ENCODE measurements around the gene TSPAN17.

Gene TSPAN17

DNA sequence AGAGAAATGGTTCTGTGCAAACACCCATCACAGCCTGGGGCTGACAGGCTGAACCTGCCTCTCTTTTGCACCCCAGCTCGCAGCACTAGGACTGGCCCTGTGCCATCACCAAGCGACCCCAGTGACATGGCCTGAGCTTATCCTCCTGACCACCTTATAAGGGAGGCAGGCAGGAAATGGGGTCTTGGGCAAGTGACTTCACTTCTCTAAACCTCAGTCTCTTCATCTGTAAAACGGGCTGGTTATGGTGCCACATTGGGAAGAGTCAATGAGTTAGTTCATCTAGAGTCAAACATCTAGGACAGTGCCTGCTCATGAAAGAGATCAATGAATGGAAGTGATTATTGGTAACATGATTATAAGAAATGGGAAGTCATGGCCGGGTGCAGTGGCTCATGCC is 23.1 kb upstream of the TSPAN17 start:
- DNase-seq, result no peak

DNA sequence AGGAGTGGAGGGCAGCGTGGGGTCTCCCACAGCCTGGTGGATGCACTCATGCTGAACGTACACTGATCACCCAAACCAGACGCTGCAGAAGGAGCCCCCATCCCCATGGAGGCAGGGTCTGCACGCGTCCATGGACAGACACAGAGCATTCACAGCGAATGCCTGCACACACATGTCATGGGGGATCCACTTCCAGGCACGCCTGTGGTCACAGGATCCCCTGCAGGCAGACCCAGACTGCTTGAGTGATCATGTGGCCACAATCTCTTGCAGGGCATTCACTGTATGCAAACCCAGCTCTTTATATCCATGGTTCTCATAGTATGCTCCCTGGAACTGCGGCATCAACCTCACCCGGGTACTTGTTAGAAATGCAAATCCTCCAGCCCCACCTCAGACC is 22.3 kb upstream of the TSPAN17 start:
- DNase-seq, result no peak

DNA sequence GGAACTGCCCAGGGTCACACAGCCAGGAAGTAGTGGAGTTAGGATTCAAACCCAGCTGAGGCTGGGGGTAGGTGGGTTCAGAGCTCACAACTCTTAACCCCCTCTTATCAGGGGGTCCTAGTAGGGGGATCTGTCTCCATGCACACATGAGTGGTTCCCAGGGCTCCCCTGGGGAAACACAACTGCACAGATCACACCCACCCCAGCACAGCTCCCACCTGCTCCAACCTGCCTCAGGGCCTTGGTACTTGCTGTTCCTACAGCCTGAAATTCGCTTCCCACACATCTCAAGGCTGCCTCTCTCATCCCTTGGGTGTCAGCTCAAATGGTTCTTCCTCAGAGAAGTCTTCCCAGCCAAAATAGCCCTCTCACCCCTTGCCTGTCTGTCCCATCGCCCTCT is 21.8 kb upstream of the TSPAN17 start:
- DNase-seq, result no peak

DNA sequence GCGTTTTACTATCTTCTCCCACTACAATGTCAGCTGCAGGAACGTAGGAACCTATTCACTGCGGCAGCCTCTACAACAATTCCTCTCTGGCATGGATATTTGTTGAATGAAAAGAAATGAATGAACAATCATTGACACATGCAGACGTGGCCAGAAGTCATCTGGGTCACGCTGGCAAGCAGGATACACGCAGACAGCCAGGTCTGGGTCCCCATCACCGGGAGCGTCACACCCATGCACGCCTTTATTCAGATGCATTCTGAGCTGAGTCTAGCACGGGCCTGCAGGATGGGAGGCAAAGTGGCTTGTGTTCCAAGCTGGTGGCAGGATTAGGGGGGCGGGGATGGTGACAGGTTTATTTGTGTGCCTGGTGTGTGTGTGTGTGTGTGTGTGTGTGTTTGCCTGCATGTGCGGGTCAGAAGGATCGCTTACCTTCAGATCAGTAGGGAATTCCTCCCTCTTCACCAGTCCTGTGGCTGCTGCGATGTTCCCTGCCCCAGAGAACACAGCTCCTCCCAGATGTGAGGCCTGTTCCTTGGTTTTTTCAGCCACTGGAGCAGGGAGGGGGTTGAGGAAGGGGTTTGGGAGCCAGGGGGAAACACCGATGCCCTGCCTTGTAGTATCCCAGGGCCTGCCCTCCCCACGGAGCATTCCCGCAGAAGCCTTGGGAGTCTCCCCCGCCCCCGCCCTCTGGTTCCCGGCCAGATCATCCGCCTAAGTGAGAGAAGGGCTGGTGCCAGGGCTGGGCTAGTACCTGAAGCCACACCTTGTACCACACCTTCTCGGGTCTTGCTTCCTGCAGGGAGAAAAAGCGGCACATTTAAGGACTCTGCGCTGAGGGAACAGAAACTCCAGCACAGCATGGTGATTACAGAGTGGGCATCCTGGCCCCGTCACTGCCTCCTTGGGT is 21.1 kb upstream of the TSPAN17 start:
- DNase-seq, result no peak

DNA sequence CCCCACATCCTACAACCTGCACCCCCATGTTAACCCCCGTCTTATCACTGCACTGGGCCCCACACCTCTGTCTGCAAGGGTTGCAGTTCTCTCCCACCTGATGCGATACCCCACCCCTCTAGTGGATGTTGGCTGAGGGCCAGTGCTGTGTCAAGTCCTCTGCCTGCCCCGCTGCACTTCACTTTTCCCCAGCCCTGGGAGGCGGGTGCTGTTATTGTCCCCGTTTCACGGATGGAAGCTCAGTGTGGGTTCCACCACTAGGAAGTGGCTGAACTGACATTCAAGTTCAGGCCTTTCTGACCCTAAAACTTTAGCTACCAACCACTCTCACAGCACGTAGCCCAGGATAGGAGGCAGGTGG is 20.4 kb upstream of the TSPAN17 start:
- no peak for DNase-seq

DNA sequence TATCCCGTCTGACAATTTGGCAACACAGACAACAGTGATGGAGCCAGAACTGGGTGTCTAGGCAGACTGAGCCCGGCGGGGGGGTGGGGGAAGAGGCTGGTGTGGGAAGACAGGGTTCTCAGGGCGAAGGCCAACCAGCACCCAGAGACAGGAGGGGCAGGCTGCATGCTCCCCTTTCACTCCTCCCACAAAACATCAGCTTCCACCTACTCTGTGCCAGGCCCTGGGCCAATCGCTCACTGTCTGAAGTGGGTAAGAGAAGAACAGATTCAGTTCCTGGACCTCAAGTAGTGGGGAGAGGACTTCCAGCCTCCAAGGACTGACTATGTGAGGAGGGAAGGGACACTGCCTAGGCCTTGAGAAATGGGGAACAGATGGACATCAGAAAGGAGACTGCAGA is 19.7 kb upstream of the TSPAN17 start:
- DNase-seq, result no peak

DNA sequence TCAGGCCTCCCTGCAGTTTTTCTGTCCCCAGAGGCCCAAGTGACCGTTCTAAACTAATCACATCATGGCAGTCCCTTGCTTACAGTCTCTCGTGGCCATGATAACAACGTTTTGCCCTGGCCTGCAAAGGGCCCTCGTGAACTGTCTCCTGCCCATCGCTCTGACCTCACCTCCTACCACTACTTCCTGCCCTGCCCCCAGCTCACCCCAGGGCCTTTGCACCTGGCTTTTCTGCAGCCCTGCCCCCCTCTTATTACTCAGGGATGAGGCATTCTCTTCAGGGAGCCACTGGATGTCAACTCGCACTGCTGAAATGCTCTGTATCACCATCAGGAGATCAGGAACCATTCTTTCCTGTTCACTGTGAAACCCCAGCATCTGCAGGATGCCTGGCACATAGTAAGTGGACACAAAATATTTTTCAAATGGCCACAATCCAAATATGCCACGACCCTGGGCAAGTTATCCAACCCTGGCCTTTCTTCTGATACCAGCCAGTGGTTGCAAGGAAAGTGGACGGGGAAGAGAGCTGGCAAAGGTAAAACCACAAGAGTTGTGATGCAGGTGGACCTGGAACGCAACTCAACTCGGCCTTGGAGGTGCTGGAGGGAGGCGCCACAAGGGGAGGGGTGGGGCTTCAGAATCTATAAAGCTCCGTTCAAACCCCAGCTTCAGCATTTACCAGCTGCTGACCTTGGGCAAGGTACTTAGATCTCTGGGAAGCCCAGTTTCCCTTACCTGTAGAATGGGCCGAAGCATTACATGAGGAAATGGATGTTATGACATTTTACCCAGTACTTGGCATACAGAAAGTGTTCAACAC is 18.7 kb upstream of the TSPAN17 start:
- DNase-seq, result no peak

DNA sequence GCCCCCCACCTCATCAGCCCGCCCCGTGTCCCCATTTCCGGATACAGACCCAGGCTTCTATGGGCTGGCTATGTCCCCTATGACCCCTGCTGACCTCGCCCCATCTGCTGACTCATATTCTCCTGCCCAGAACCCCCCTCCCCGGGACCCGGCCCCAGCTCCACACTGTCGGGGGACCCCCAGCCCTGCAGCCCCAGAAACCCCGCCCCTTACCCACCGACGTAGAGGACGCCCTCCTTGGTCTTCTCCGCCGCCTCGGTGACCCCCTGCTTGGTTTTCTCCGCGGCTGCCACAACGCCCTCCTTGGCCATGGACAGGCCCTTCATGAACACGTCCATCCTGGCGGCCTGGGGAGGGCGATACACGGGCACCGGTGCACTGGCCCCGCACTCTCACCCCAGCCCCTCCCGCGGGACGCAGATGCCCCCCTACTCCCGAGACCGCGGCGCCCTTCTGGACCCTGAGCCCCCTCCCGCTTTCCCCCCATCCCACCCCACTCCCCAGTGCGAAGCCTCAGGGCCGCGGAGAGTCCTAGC is 17.9 kb upstream of the TSPAN17 start:
- DNase-seq, result no peak

DNA sequence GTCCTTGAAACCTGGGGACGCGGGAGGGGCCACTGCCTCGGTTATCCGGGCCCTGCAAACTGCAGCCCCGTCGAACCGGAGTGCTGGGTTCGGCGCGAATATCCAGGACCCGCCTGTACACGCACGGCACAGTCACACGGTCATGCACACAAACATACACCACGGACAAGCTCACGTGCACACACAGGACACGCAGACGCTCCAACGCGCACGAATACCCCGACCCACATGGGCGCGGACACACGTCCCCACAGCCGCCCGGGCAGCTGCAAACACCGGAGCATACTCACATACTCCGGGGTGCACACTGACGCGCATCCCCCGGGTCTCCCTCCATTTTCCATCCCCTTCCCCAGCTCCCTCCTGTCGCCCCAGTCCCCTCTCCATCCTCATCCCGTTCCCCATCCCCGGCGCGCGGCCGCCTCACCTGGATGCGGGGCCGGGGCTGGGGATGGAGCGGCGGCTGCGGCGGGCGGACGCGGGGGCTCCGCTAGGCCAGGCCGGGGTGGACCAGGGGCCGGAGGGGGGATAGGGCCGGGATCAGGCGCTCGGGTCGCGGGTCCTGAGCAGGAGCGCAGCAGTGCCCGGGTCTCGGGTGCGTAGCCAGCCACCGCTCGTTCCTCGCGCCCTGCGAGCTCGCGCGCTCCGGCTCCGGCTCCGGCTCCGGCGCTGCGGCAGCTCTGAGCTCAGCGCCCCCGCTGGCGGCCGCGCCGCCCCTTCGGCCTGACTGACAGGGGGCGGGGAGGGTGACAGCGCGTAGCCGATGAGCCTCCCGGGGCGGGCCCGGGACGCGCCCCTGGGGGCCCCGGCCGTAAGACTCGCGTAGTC is 17.2 kb upstream of the TSPAN17 start, which contains the start of the genes EIF4E1B and SNCB:
EIF4E1B (plus strand) TSS at position 823 of the 828 bp plus-strand sequence. CDS start 12,113 bp downstream, outside the sequence.
SNCB (minus strand) TSS at position 682 of the 828 bp plus-strand sequence. CDS start 880 bp downstream, outside the sequence.
- DNase-seq, result no peak

DNA sequence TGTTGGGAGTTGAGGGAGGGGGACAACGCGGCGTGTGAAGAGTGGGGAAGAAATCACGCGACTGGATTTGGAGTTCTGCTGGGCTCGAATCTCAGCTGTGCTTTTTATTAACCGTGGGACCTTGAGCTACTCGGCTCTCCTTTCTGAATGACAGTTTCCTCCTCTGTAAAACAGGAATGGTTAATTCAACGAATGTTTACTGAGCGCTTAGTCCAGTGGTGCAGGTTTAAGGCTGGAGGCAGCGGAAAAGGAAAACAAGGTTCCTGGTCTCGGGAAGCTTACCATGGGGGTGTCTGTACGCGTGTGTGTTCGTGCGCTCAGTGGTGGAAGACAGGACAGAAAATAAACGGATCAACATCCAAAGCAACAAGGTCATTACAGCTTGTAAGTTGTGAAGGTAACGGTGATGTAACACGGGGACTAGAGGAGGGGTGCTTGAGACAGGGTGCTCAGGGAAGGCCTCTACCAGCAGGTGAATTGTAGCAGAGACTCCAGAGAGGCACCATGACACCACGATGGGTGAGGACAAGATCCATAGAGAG is 16.5 kb upstream of the TSPAN17 start:
- no peak for DNase-seq

DNA sequence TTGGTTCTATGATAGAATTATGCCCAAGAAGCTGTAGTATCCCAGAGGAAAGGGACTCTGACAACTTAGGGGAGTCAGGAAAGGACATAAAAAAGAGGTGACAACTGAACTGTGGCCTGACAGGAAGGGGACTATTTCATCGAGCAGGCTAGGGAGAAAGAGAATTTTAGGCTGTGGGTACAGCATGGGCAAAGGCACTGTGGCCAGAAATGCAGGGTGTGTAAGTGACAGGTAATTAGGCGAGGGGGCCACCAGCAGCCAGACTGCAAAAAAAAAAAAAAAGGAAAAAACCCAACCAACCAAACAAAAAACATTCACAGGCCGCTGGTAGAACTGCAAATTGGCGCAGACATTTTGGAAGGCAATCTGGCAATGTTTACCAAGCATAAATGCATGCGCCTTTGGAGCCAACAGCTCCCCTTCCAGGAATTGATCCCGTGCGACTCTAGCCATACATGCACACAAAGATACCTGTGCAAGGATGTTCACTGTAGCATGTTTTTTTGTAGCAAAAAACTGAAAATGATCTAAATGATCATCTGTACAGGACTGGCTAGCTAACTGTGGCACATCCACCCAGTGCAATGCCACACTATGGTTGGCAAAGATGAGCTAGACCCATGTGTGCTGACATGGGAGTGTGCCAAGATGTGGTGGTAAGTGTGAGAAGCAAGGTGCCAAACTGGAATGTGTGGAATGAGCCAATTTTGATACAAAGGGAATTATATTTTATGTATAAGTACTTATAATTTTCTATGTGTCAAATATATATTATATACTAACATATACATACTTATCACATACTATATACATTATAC is 15.7 kb upstream of the TSPAN17 start:
- no peak for DNase-seq

DNA sequence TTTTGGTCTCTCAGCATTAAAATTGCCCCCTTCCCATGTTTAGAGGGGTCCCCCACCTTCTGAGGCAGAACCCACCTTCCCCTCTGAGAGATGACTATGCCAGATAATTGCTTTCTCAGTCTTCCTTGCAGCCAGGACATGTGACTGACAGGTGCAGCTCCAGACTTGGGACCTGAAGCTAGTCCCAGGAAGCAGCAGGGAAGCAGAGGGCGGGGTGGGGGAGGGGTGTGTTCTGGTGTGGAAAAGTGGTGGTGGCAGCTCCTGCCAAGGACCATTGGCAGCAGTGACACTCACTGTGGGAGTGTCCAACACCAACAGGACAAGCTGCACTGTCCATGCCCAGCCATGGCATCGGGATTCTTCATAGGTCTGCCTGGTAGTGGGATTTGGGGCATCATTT is 14.5 kb upstream of the TSPAN17 start:
- no peak for DNase-seq

DNA sequence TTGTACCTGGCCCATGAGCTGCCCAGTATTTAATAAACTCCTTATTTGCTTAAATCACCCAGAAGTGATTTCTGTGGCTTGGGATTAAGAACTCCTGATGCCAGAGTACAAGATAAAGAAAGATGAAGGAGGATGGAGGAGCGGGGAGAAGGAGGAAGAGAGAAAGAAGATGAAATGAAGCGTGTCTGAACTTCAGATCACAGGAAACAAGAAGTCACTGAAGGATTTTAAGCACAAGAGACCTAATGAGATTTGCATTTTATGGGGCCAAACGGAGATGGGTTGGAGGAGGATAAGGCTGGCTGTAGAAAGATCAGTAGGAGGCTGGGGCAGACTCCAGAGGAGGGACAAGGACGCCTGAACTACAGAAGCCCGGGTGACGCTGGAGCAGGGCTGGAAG is 13.7 kb upstream of the TSPAN17 start:
- no peak for DNase-seq

DNA sequence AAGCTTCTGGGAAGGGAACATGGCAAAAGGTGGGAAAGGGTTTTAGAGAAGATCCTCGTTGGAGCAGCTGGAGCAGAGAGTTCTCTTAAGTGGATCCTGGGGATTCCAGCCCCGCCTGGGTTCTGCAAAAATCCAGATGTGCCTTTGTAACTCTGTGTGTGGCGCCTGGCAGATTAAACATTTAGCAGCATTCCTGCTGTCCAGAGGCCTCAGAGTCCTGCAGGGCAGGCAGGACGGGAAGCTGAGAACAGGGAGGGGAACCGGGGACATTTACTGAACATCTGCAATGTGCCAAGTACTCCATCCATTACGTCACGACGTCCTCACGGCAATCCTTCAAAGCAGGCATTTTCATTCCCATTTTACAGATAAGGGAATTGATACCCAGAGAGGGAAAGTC is 10.9 kb upstream of the TSPAN17 start:
- DNase-seq, result no peak

DNA sequence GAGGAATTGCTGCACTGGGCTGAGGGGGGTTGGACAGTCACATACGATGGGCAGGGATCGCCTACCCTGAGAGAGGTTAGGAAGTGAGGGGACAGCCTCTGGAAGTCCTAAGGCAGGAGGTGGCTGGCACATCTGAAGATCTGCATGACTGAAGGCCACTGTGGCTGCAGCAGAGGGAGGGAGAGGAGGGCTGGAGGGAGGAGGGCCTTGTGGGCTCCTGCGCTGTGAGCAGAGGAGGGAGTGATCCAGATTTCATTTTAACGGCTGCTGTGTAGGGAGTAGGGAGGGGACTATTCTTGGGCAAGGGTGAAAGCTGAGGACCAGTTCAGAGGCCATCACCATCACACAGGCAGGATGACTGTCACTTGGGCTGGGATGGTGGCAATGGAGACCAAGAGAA is 9.7 kb upstream of the TSPAN17 start:
- DNase-seq, result no peak

DNA sequence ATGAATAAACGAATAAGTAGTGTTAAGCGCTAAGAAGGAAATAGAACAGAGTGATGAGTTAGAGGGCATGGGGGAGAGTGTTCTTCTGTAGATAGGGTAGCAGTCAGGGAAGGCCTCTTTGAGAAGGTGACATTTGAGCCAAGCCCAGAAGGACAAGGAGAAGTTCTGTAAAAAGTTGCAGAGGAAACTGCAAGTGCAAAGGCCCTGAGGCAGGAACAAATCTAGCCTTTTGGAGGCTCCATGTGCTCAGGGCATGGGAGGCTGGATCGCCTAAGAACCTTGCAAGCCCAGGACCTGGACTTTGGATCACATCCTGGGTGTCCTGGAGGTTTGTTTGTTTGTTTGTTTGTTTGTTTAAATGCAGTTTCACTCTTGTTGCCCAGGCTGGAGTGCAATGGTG is 8.8 kb upstream of the TSPAN17 start:
- no peak for DNase-seq

DNA sequence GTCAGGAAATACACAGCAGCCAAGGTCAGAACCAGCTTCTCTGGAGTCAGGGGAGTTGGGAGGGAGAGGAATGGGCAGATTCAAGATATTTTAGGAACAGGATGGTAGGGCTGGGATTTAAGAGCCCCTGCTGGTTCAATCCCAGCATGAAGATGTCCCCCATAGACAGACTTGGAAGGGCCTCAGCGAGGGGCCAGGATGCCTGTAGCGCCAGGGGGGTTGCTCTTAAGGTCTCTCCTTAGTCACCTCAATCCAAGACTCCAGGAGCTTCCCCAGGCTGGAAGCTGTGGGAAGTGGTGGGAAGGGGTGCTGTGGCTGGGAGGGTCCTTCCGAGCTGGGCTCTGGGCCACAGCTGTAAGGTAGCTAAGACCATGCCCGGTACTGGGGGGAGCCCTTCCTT is 8.1 kb upstream of the TSPAN17 start:
- DNase-seq, result no peak

DNA sequence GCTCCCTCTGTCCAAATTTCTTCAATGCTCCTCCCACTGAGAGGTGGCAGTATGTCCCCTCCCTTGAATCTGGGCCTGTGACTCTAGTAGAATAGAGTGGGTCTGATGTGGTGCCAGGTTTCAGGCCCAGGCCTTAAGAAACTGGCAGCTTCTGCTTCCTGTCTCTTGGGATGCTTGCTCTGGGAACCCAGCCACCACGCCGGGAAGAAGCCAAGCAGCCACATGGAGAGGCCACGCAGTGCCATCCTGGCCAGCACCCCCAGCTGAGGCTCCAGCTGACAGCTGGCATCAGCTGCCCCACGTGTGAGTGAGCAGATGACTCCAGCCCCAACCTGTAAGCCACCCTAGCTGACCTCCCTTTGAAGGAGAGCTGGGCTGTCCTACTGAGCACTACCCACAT is 7.3 kb upstream of the TSPAN17 start:
- no peak for DNase-seq

DNA sequence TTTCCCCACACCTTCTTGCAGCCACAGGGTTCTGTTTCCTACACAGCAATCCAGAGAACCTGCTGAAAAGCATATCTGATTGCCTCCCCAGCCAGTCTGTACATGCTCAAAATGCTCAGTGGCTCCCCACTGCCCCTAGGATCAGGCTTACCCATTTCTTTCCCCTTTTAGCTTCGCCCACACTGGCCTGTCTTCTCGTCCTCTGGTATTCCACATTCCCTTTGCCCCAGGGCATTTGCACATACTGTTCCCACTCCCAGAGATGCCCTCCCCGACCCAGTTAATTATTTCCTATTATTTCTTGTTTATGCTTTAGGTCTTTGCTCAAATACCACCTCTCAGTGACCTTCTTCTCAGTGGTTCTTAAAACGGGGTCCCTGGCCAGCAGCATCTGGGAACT is 6.7 kb upstream of the TSPAN17 start:
- DNase-seq, result no peak

DNA sequence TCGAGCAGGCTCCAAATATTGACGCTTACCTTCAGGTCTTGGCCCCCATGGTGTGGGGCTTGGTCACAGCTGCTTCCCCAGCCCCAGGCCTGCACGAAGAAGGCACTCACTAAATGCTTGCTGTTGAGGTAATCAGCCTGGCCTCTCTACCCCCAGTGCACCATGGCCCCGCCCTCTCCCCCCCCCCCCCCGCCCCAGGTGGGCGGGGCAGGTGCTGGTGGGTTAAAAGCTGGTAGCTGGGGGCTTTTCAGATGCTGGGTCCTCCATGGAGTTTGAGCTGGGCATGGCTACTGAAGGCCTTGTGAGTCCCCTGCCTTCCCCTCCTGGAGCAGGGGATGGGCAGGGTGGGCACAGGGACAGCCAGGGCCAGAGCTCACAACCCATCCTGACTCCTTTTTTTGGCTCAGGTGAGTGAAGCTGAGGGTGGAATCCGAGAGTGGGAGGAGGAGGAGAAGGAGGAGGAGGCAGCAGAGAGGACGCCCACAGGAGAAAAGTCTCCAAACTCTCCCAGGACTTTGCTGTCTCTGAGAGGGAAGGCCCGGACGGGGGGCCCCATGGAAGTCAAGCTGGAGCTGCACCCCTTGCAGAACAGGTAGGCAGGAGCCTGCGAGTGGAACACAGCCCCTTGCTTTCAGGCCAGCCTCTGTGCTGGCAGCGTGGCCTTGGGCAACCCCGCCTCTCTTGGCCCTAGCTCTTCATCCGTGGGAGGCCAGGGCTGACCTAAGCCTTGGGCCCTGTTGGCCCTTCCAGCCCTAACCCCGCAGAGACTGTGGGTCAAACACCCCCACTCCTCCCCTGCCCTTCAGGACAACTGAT is 4.4 kb upstream of the TSPAN17 start:
- no peak for DNase-seq

Measured in 8988T (cell line).